Neural cell (in vitro differentiated cells): ENCODE data around the gene CHRM5. TPM values are rescaled to one million over a fixed set of nuclear protein-coding genes. Genes with fewer than 3 reads are reported as not detected.

Experiments
- H2AFZ ChIP-seq: fragments of 200-600, 300-800 bp; sonication (generic), shearing (Covaris generic); 2 replicates; pipeline ENCODE4 v1.6.0; 2014; ENCODE audit warnings: low read depth, mild to moderate bottlenecking, antibody characterized with exemption, low read length, moderate library complexity
- H3F3A ChIP-seq: fragments of 200-600 bp; shearing (Covaris generic); 2 replicates; pipeline ENCODE4 v1.6.1; 2016; ENCODE audit warnings: mild to moderate bottlenecking, moderate library complexity, mixed read lengths, antibody characterized with exemption, low read length; ENCODE audit not compliant: insufficient read depth, poor library complexity, severe bottlenecking
- H3K27ac ChIP-seq: fragments of 200-600, 300-800 bp; sonication (generic), shearing (Covaris generic); 2 replicates; pipeline ENCODE4 v1.5.1; 2014; ENCODE audit warnings: mild to moderate bottlenecking, low read length, moderate library complexity
- H3K27me3 ChIP-seq: fragments of 300-800, 200-600 bp; sonication (generic), shearing (Covaris generic); 2 replicates; pipeline ENCODE4 v1.6.0; 2014; ENCODE audit warnings: mild to moderate bottlenecking, low read depth, low read length, moderate library complexity; ENCODE audit not compliant: insufficient read depth
- H3K36me3 ChIP-seq: fragments of 300-800, 200-600 bp; sonication (generic), shearing (Covaris generic); 2 replicates; pipeline ENCODE4 v1.5.1; 2014; ENCODE audit warnings: mild to moderate bottlenecking, antibody characterized with exemption, low read length, moderate library complexity; ENCODE audit not compliant: insufficient read depth
- H3K4me2 ChIP-seq: fragments of 300-800, 200-600 bp; sonication (generic), shearing (Covaris generic); 2 replicates; pipeline ENCODE4 v1.6.0; 2014; ENCODE audit warnings: mild to moderate bottlenecking, low read length
- H3K4me3 ChIP-seq: fragments of 300-800, 200-600 bp; sonication (generic), shearing (Covaris generic); 2 replicates; pipeline ENCODE4 v1.5.1; 2014; ENCODE audit warnings: mild to moderate bottlenecking, low read length, moderate library complexity
- H3K79me2 ChIP-seq: fragments of 200-600 bp; shearing (Covaris generic); replicated peaks from 2 replicates; pipeline ENCODE4 v1.6.0; 2014; ENCODE audit warnings: mild to moderate bottlenecking, low read length, moderate library complexity; ENCODE audit not compliant: insufficient read depth
- H3K9ac ChIP-seq: fragments of 300-800, 200-600 bp; sonication (generic), shearing (Covaris generic); 2 replicates; pipeline ENCODE4 v1.6.1; 2016; ENCODE audit warnings: mild to moderate bottlenecking, low read length, mixed read lengths
- H3K9me2 ChIP-seq: fragments of 200-600 bp; shearing (Covaris generic); 2 replicates; pipeline ENCODE4 v1.6.1; 2016; ENCODE audit warnings: mild to moderate bottlenecking, low read length, mixed read lengths; ENCODE audit not compliant: insufficient read depth
- H3K9me3 ChIP-seq: fragments of 200-600, 300-800 bp; sonication (generic), shearing (Covaris generic); 2 replicates; pipeline ENCODE4 v1.6.1; 2016; ENCODE audit warnings: mild to moderate bottlenecking, mixed run types, low read length, moderate library complexity, mixed read lengths
- H4K20me1 ChIP-seq: fragments of 200-600 bp; shearing (Covaris generic); 2 replicates; pipeline ENCODE4 v1.6.1; 2016; ENCODE audit warnings: mild to moderate bottlenecking, mixed run types; ENCODE audit not compliant: insufficient read depth
- EP300 ChIP-seq: fragments of 450-650 bp; conservative IDR thresholded peaks from 2 replicates; pipeline ENCODE4 v1.6.1; 2014; ENCODE audit warnings: antibody characterized with exemption, mild to moderate bottlenecking, moderate library complexity; ENCODE audit not compliant: poor library complexity, severe bottlenecking
- EZH2 ChIP-seq: fragments of 200-600, 300-800 bp; shearing (Covaris generic), sonication (generic); IDR thresholded peaks from 2 replicates; pipeline ENCODE4 v1.6.1; 2014; ENCODE audit warnings: antibody characterized with exemption, low read length, borderline replicate concordance, mild to moderate bottlenecking; ENCODE audit not compliant: insufficient read depth, poor library complexity, severe bottlenecking
- MXI1 ChIP-seq: fragments of 450-650 bp; conservative IDR thresholded peaks from 2 replicates; pipeline ENCODE4 v1.6.1; 2014; ENCODE audit warnings: antibody characterized with exemption, mild to moderate bottlenecking; ENCODE audit not compliant: poor library complexity, severe bottlenecking
- POLR2AphosphoS5 ChIP-seq: IDR thresholded peaks from 2 replicates; pipeline ENCODE4 v1.6.1; 2012
- RAD21 ChIP-seq: fragments of 450-650 bp; conservative IDR thresholded peaks from 2 replicates; pipeline ENCODE4 v1.6.1; 2014; ENCODE audit warnings: antibody characterized with exemption, mild to moderate bottlenecking, moderate library complexity
- REST ChIP-seq: IDR thresholded peaks from 2 replicates; pipeline ENCODE4 v1.6.1; 2012; ENCODE audit warnings: borderline replicate concordance
- SMC3 ChIP-seq: fragments of 450-650 bp; conservative IDR thresholded peaks from 2 replicates; pipeline ENCODE4 v1.6.1; 2014; ENCODE audit warnings: antibody characterized with exemption, mild to moderate bottlenecking, moderate library complexity; ENCODE audit not compliant: poor library complexity
- TAF1 ChIP-seq: IDR thresholded peaks from 2 replicates; pipeline ENCODE4 v1.6.1; 2012; ENCODE audit warnings: low read depth
- polyA plus RNA-seq: library from polyadenylated mRNA; depleted of rRNA; stranded (reverse); fragments of >200 nt; gene quantifications from 2 replicates; pipeline ENCODE4 v1.2.3, GENCODE V29; 2014
- TF ChIP-seq, protein P1 (sequence below): fragments of 450-650 bp; IDR thresholded peaks from 2 replicates; pipeline ENCODE4 v1.5.1; 2014; ENCODE audit warnings: antibody characterized with exemption, mild to moderate bottlenecking, moderate library complexity; ENCODE audit not compliant: poor library complexity, severe bottlenecking

The CHRM5 gene
- polyA plus RNA-seq, 1 donor from 2014 or later, result 3.9 TPM

- Histone ChIP-seq H4K20me1 (no peaks in the 10 kb centered on the region), H3K9me2 (no peaks in the 10 kb centered on the region), H3K79me2 (no peaks in the 10 kb centered on the region), H3K9me3 (no peaks in the 10 kb centered on the region), H2AFZ (no peak overlapping the region), H3K27ac (no peak overlapping the region), H3K36me3 (no peaks in the 10 kb centered on the region), H3K27me3 (no peaks in the 10 kb centered on the region), H3F3A (no peaks in the 10 kb centered on the region), H3K4me3 (no peak overlapping the region), H3K9ac (no peak overlapping the region), H3K4me2 (no peak overlapping the region)
- TF ChIP-seq POLR2AphosphoS5 (no peak), EP300 (no peak), EZH2 (no peak)
These were observed 139.0 kb downstream of the CHRM5 start for GRCh38 chr15:34107315-34107714.

- Histone ChIP-seq H3F3A (no peaks in the 10 kb centered on the region), H4K20me1 (no peaks in the 10 kb centered on the region), H3K4me2 (no peak overlapping the region), H3K36me3 (no peaks in the 10 kb centered on the region), H3K9ac (no peak overlapping the region), H2AFZ (no peak overlapping the region), H3K79me2 (no peaks in the 10 kb centered on the region), H3K27ac (no peak overlapping the region), H3K9me2 (no peaks in the 10 kb centered on the region), H3K9me3 (no peaks in the 10 kb centered on the region), H3K27me3 (no peaks in the 10 kb centered on the region), H3K4me3 (no peak overlapping the region)
- TF ChIP-seq POLR2AphosphoS5 (no peak), SMC3 (peak; percentile 49), REST (no peak), MXI1 (no peak), EZH2 (no peak), EP300 (no peak), RAD21 (peak; percentile 62), TAF1 (no peak)
- TF ChIP-seq, protein P1, sequence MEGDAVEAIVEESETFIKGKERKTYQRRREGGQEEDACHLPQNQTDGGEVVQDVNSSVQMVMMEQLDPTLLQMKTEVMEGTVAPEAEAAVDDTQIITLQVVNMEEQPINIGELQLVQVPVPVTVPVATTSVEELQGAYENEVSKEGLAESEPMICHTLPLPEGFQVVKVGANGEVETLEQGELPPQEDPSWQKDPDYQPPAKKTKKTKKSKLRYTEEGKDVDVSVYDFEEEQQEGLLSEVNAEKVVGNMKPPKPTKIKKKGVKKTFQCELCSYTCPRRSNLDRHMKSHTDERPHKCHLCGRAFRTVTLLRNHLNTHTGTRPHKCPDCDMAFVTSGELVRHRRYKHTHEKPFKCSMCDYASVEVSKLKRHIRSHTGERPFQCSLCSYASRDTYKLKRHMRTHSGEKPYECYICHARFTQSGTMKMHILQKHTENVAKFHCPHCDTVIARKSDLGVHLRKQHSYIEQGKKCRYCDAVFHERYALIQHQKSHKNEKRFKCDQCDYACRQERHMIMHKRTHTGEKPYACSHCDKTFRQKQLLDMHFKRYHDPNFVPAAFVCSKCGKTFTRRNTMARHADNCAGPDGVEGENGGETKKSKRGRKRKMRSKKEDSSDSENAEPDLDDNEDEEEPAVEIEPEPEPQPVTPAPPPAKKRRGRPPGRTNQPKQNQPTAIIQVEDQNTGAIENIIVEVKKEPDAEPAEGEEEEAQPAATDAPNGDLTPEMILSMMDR, result peak; percentile 57
These were observed 141.7 kb downstream of the CHRM5 start for GRCh38 chr15:34109797-34110663.
